ENCODE measurements around the gene BRIP1.

The BRIP1 gene

GRCh38 chr17:61704935-61705449 lies 158.3 kb downstream of the BRIP1 start:
- DNase-seq (ENCODE audit: low read depth): no peak
- TF ChIP-seq, protein P1, sequence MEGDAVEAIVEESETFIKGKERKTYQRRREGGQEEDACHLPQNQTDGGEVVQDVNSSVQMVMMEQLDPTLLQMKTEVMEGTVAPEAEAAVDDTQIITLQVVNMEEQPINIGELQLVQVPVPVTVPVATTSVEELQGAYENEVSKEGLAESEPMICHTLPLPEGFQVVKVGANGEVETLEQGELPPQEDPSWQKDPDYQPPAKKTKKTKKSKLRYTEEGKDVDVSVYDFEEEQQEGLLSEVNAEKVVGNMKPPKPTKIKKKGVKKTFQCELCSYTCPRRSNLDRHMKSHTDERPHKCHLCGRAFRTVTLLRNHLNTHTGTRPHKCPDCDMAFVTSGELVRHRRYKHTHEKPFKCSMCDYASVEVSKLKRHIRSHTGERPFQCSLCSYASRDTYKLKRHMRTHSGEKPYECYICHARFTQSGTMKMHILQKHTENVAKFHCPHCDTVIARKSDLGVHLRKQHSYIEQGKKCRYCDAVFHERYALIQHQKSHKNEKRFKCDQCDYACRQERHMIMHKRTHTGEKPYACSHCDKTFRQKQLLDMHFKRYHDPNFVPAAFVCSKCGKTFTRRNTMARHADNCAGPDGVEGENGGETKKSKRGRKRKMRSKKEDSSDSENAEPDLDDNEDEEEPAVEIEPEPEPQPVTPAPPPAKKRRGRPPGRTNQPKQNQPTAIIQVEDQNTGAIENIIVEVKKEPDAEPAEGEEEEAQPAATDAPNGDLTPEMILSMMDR (conservative IDR thresholded peaks at IDR 0.05; ENCODE audit: control insufficient read depth, insufficient read depth, low read depth, low read length): no peak
- no peak overlapping the region for H3K4me3 ChIP-seq (ENCODE audit: control insufficient read depth, low read depth, low read length)

- H3K4me3 ChIP-seq (ENCODE audit: control insufficient read depth, low read depth, low read length): no peak overlapping the region
- no peak for DNase-seq (ENCODE audit: low read depth)
- TF ChIP-seq, protein P1 (conservative IDR thresholded peaks at IDR 0.05; ENCODE audit: control insufficient read depth, insufficient read depth, low read depth, low read length): no peak
Observed at GRCh38 chr17:61702450-61702849, 160.9 kb downstream of the BRIP1 start.

- H3K4me3 ChIP-seq (ENCODE audit: control insufficient read depth, low read depth, low read length): no peak overlapping the region
- TF ChIP-seq, protein P1 (conservative IDR thresholded peaks at IDR 0.05; ENCODE audit: control insufficient read depth, insufficient read depth, low read depth, low read length): no peak
- no peak for DNase-seq (ENCODE audit: low read depth)
Observed at GRCh38 chr17:61701978-61702377, 161.3 kb downstream of the BRIP1 start.

DNA sequence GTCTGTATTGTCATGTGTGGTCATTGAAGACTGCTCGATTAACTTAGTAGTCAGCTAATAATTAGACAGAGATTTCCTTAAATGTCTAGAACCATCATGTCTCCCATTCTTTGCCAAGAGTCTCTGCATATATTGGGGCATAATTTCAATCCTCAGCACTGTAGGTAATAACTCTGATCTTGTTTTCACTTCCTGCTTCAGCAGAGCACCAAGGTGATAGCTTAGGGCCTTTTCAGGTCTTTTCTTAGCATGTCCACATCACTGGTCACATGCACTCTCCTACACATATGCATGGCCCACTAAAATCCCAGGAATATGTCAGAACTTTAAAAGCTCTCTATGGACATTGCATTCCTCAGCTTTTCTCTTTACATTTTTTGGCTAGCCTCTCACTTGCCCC lies 162.0 kb downstream of the BRIP1 start:
- no peak overlapping the region for H3K4me3 ChIP-seq (ENCODE audit: control insufficient read depth, low read depth, low read length)
- TF ChIP-seq, protein P1 (conservative IDR thresholded peaks at IDR 0.05; ENCODE audit: control insufficient read depth, insufficient read depth, low read depth, low read length): no peak
- no peak for DNase-seq (ENCODE audit: low read depth)

DNA sequence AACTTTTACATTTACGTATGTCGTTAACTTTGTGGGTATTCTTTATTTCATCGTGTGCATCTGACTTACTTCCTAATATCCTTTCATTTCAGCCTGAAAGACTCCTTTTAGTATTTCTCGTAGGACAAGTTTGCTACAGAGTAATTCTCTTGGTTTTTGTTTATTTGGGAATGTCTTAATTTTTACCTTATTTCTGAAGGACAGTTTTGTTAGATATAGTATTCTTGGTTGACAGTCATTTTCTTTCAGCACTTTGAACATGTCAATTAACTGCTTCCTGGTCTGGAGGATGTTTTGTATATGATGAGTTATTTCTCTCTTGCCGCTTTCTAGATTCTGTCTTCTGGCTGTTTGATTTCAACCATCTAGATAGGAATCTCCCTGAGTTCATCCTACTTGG lies 163.1 kb downstream of the BRIP1 start:
- TF ChIP-seq, protein P1 (conservative IDR thresholded peaks at IDR 0.05; ENCODE audit: control insufficient read depth, insufficient read depth, low read depth, low read length): no peak
- DNase-seq (ENCODE audit: low read depth): no peak
- no peak overlapping the region for H3K4me3 ChIP-seq (ENCODE audit: control insufficient read depth, low read depth, low read length)

GRCh38 chr17:61699694-61700093 lies 163.6 kb downstream of the BRIP1 start:
- no peak for DNase-seq (ENCODE audit: low read depth)
- TF ChIP-seq, protein P1 (conservative IDR thresholded peaks at IDR 0.05; ENCODE audit: control insufficient read depth, insufficient read depth, low read depth, low read length): no peak
- H3K4me3 ChIP-seq (ENCODE audit: control insufficient read depth, low read depth, low read length): no peak overlapping the region

GRCh38 chr17:61699032-61699431 lies 164.3 kb downstream of the BRIP1 start:
- DNase-seq (ENCODE audit: low read depth): no peak
- TF ChIP-seq, protein P1 (conservative IDR thresholded peaks at IDR 0.05; ENCODE audit: control insufficient read depth, insufficient read depth, low read depth, low read length): no peak
- no peak overlapping the region for H3K4me3 ChIP-seq (ENCODE audit: control insufficient read depth, low read depth, low read length)

Measured in fibroblast of mammary gland (primary cell).